HG02759 (cell line): ENCODE results near the gene NINJ2.
"Not testable (repeated sequence)": the region's sequence is repeated elsewhere in the genome, so short reads cannot be mapped to it uniquely, and the experiment has no call there.

Experiments used
- ATAC-seq: cut with Tn5 transposase; IDR thresholded peaks from one replicate; pipeline ENCODE4 v1.9.1; 2021; ENCODE audit warnings: mild to moderate bottlenecking, moderate library complexity; ENCODE audit not compliant: unreplicated experiment

The NINJ2 gene

GRCh38 chr12:588024-588322, 75.3 kb downstream of the NINJ2 start:
- no peak for ATAC-seq

GRCh38 chr12:587132-588023, 75.9 kb downstream of the NINJ2 start:
- no peak for ATAC-seq

- no peak for ATAC-seq
These were observed 76.8 kb downstream of the NINJ2 start for GRCh38 chr12:586318-587071.

- ATAC-seq, result no peak
These were observed 77.9 kb downstream of the NINJ2 start for GRCh38 chr12:585062-586061.

GRCh38 chr12:583251-583869, 79.9 kb downstream of the NINJ2 start:
- ATAC-seq, result no peak

GRCh38 chr12:581746-582145, 81.5 kb downstream of the NINJ2 start:
- ATAC-seq, result no peak

GRCh38 chr12:581321-581720, 81.9 kb downstream of the NINJ2 start:
- ATAC-seq, result no peak

GRCh38 chr12:580813-581212, 82.4 kb downstream of the NINJ2 start:
- no peak for ATAC-seq

GRCh38 chr12:579420-580110, 83.7 kb downstream of the NINJ2 start:
- ATAC-seq, result no peak

- no peak for ATAC-seq
These were observed 84.4 kb downstream of the NINJ2 start for GRCh38 chr12:578748-579419.

- not testable (repeated sequence) for ATAC-seq
These were observed 85.1 kb downstream of the NINJ2 start for GRCh38 chr12:577994-578747.

- ATAC-seq, result no peak
These were observed 86.6 kb downstream of the NINJ2 start for GRCh38 chr12:576615-577110.

GRCh38 chr12:575948-576614, 87.2 kb downstream of the NINJ2 start:
- ATAC-seq, result no peak

GRCh38 chr12:575129-575502, 88.1 kb downstream of the NINJ2 start:
- no peak for ATAC-seq

- ATAC-seq, result no peak
These were observed 88.6 kb downstream of the NINJ2 start for GRCh38 chr12:574475-575128.

GRCh38 chr12:573232-573631, 90.0 kb downstream of the NINJ2 start:
- ATAC-seq, result no peak

- no peak for ATAC-seq
These were observed 90.7 kb downstream of the NINJ2 start for GRCh38 chr12:572532-572899.
